SU-DHL-6 (cell line): Measurements from ENCODE around the gene DLG3.

ENCODE experiments used
- CTCF ChIP-seq: fragments of 200-600 bp; sonication (generic); IDR thresholded peaks from one replicate; pipeline ENCODE4 v1.5.1; 2017; ENCODE audit warnings: antibody characterized with exemption, mild to moderate bottlenecking, low read length, moderate library complexity; ENCODE audit not compliant: insufficient read depth, poor library complexity, severe bottlenecking
- EZH2phosphoT487 ChIP-seq: fragments of 200-600 bp; sonication (generic), shearing (Covaris generic); conservative IDR thresholded peaks from 2 replicates; pipeline ENCODE4 v1.6.1; 2018; ENCODE audit warnings: mild to moderate bottlenecking, antibody characterized with exemption, low read length, moderate library complexity, mixed read lengths

DNA sequence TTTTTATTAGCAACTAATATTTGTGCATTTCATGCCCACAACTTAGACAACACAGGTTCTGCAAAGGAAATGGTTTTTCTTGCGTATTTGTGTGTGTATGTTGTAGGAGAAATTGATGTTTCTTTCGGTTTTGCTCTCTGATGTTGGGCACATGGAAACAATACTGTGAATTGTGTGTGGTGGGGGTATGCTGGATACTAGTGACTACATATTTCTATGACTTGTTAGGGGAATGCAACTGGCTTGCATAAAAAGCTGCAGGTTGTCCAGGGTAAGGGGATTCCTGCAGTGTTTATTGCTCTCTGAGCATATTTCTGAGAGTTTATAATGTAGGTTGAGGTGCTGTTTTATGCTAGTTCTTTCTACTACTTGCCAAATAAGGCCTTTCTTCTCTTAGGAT lies 11.6 kb downstream of the DLG3 start:
- TF ChIP-seq CTCF (no peak), EZH2phosphoT487 (no peak)
